ENCODE data around the gene IRF2. TPM values are rescaled to one million over a fixed set of nuclear protein-coding genes. Genes with fewer than 3 reads are reported as not detected.
"Not testable (repeated sequence)": the region's sequence is repeated elsewhere in the genome, so short reads cannot be mapped to it uniquely, and the experiment has no call there.

The IRF2 gene
- total RNA-seq, 1 donor from 2014 or later, result 12.6 TPM

DNA sequence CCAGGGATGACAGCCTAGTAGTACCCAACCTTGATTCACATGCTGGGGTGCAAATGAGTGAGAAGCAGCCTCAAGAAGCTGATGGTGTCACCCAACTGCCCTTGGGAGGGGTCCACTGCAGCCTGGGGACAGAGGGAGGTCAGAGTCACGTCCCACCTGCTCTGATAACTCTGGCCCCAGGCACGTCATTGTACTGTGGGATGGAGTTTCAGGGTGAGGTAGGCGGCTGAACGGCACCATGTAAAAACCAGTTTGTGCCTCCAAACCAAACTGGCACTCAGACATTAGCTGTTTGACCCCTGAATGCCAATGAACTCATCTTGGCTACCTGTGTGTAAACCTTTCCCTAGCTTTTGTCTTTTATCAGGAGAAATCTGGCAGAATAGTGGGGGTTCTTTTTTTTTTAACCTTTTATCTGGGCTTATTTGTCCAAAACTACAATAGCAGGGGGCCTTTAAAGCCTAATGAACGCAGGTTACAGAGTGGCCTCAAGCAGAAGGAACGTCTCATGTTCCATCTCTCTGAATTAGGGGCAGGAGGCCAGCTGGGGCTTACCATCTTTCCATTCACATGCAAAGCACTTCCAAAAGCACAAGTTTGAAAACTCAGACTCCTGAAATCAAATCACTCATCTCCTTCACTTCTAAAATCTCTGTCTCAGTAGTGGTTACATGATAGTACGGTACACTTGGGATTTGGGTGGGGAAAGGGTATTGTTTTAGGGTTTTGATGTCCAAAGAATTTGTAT is 89.4 kb downstream of the IRF2 start:
- H3K4me1 Mint-ChIP-seq, result peaks cover 42% of the 10 kb centered on the region
- DNase-seq (ENCODE audit: low read depth, low spot score), result no peak
- no peak overlapping the region for H3K4me3 Mint-ChIP-seq
- H3K27me3 Mint-ChIP-seq (ENCODE audit: low read depth), result no peaks in the 10 kb centered on the region
- H3K27ac Mint-ChIP-seq (ENCODE audit: unreplicated experiment), result no peak overlapping the region
- peaks cover 16% of the 10 kb centered on the region for H3K36me3 Mint-ChIP-seq (ENCODE audit: low read depth)
- H3K9me3 Mint-ChIP-seq, result no peaks in the 10 kb centered on the region
- TF ChIP-seq, protein P1, sequence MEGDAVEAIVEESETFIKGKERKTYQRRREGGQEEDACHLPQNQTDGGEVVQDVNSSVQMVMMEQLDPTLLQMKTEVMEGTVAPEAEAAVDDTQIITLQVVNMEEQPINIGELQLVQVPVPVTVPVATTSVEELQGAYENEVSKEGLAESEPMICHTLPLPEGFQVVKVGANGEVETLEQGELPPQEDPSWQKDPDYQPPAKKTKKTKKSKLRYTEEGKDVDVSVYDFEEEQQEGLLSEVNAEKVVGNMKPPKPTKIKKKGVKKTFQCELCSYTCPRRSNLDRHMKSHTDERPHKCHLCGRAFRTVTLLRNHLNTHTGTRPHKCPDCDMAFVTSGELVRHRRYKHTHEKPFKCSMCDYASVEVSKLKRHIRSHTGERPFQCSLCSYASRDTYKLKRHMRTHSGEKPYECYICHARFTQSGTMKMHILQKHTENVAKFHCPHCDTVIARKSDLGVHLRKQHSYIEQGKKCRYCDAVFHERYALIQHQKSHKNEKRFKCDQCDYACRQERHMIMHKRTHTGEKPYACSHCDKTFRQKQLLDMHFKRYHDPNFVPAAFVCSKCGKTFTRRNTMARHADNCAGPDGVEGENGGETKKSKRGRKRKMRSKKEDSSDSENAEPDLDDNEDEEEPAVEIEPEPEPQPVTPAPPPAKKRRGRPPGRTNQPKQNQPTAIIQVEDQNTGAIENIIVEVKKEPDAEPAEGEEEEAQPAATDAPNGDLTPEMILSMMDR (conservative IDR thresholded peaks at IDR 0.05), result no peak

DNA sequence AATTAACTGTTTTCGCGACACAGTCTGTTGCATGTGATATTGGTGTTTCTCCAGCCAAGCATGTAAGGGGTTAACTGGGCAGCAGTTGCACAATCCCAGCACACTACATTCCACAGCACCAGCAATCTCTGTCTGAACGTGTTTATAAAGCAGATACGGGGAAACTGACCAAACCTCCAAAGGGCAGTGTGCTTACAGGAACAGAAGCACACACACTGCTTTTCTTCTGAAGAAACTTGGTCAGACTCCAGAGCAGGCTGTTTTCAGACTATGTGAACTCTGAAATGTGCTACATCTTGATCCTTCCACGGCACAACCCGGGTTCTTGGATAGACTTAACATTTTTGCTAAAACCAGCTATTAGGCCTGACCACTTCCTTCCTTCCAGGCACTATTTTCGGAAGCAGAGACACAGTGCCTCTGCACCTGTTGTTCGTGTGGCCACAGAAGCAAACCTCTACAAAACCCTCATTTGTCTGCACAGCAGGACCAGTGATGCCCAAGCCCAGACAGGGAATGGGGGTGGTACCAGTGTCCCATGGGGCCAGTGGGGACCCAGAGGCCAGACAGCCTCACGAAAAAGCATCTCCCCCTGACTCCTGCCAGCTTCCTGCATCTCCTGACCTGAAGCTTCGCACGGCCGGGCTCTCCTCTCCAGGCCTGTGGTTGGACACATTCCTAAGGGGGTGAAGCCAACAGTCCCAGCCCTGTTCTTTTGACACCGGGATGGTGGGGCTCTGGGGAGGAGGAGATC is 90.1 kb downstream of the IRF2 start:
- H3K27me3 Mint-ChIP-seq (ENCODE audit: low read depth), result no peaks in the 10 kb centered on the region
- H3K4me3 Mint-ChIP-seq, result no peak overlapping the region
- DNase-seq (ENCODE audit: low read depth, low spot score), result no peak
- TF ChIP-seq, protein P1 (conservative IDR thresholded peaks at IDR 0.05), result no peak
- H3K9me3 Mint-ChIP-seq, result no peaks in the 10 kb centered on the region
- H3K4me1 Mint-ChIP-seq, result peaks cover 35% of the 10 kb centered on the region
- H3K27ac Mint-ChIP-seq (ENCODE audit: unreplicated experiment), result no peak overlapping the region
- peaks cover 14% of the 10 kb centered on the region for H3K36me3 Mint-ChIP-seq (ENCODE audit: low read depth)

GRCh38 chr4:184383497-184384055 is 90.8 kb downstream of the IRF2 start:
- H3K27me3 Mint-ChIP-seq (ENCODE audit: low read depth), result no peaks in the 10 kb centered on the region
- TF ChIP-seq, protein P1 (conservative IDR thresholded peaks at IDR 0.05), result no peak
- H3K4me1 Mint-ChIP-seq, result peaks cover 35% of the 10 kb centered on the region
- H3K36me3 Mint-ChIP-seq (ENCODE audit: low read depth), result peaks cover 13% of the 10 kb centered on the region
- no peak for DNase-seq (ENCODE audit: low read depth, low spot score)
- no peaks in the 10 kb centered on the region for H3K9me3 Mint-ChIP-seq
- no peak overlapping the region for H3K27ac Mint-ChIP-seq (ENCODE audit: unreplicated experiment)
- H3K4me3 Mint-ChIP-seq, result no peak overlapping the region

DNA sequence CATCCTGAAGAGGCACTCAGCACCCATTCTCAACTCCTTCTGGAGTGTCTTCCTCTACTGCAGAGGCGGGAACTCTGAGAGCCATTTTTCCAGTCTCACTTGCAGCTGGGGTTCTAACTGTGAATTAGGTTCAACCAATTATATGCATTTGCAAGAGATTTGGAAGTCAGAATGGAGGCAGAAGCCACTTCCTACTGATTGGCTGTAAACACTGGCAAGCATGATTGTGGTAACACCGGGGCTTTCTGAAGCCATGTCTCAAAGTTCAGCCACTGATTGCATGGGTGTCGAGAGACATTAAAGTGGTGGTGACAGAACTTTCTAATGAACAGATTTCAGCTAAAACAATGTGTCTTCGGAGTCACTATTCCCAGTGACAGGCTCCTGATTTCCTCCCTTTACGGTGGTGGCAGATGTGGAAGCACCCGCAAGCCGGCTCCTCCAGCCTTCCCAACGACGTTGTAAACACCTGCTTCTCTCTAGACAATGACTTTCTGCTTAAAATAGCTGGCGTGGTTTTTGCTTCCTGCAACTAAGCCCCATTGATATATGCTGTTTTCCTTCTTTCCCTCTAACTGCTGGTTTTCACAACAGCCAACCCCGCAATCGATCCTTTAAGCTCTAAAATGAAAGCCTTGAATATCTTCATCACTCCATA is 92.0 kb downstream of the IRF2 start:
- Mint-ChIP-seq H3K4me3 (no peak overlapping the region), H3K9me3 (no peaks in the 10 kb centered on the region), H3K27ac (ENCODE audit: unreplicated experiment) (peak overlapping the region; percentile 72), H3K36me3 (ENCODE audit: low read depth) (peaks cover 7% of the 10 kb centered on the region), H3K4me1 (peaks cover 34% of the 10 kb centered on the region), H3K27me3 (ENCODE audit: low read depth) (no peaks in the 10 kb centered on the region)
- DNase-seq (ENCODE audit: low read depth, low spot score), result no peak
- TF ChIP-seq, protein P1 (conservative IDR thresholded peaks at IDR 0.05), result no peak

- TF ChIP-seq, protein P1 (conservative IDR thresholded peaks at IDR 0.05), result no peak
- no peak overlapping the region for H3K4me3 Mint-ChIP-seq
- no peaks in the 10 kb centered on the region for H3K27me3 Mint-ChIP-seq (ENCODE audit: low read depth)
- H3K36me3 Mint-ChIP-seq (ENCODE audit: low read depth), result peaks cover 3% of the 10 kb centered on the region
- H3K4me1 Mint-ChIP-seq, result peaks cover 23% of the 10 kb centered on the region
- no peaks in the 10 kb centered on the region for H3K9me3 Mint-ChIP-seq
- no peak for DNase-seq (ENCODE audit: low read depth, low spot score)
- no peak overlapping the region for H3K27ac Mint-ChIP-seq (ENCODE audit: unreplicated experiment)
Observed at GRCh38 chr4:184380707-184381106, 93.6 kb downstream of the IRF2 start.

- H3K4me1 Mint-ChIP-seq, result peaks cover 18% of the 10 kb centered on the region
- not testable (repeated sequence) for H3K27ac Mint-ChIP-seq (ENCODE audit: unreplicated experiment); H3K9me3 Mint-ChIP-seq; DNase-seq (ENCODE audit: low read depth, low spot score); H3K36me3 Mint-ChIP-seq (ENCODE audit: low read depth); H3K4me3 Mint-ChIP-seq; H3K27me3 Mint-ChIP-seq (ENCODE audit: low read depth)
Observed at GRCh38 chr4:184380214-184380613, 94.1 kb downstream of the IRF2 start.

Data from neural crest cell (in vitro differentiated cells).